MM.1S (cell line): Measurements from ENCODE around the gene CRY1.

Source experiments
- EZH2 ChIP-seq: fragments of 300-600 bp; sonication (generic); optimal IDR thresholded peaks from 2 replicates; pipeline ENCODE3; 2017; ENCODE audit warnings: low read depth, mild to moderate bottlenecking, antibody characterized with exemption, low read length, mixed read lengths
- TF ChIP-seq, protein P1 (sequence below): fragments of 300-600 bp; sonication (generic); IDR thresholded peaks from 2 replicates; pipeline ENCODE4 v1.5.1; 2016; ENCODE audit warnings: antibody characterized with exemption, low read length, mixed read lengths

DNA sequence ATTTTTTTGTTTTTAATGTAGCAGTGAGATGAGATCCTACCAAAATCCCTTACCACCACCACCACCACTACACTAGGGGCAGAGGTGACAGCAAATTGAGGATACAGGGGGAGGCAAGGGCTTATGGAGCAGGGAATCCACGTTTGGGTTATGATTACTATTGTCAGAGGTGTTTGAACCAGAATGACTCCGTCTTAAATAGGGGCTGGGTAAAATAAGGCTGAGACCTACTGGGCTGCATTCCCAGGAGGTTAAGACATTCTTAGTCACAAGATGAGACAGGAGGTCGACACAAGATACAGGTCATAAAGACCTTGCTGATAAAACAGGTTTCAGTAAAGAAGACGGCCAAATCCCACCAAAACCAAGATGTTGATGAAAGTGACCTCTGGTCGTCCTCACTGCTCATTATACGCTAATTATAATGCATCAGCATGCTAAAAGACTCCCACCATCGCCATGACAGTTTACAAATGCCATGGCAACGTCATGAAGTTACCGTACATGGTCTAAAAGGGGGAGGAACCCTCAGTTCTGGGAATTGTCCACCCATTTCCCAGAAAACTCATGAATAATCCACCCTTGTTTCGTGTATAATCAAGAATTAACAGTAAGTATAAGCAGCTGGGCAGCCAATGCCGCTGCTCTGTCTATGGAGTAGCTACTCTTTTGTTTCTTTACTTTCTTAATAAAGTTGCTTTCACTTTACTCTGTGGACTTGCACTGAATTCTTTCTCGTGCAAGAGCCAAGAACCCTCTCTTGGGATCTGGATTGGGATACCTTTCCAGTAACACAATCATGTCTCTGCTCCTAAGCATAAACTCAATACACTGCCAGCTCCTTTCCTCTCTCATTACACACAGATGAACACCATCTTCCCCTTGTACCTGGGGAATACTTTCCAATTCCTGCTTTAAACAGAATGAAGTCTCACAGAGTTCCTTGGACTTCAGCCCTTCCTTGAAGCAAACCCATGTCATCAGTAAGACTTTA is 16.7 kb upstream of the CRY1 start:
- TF ChIP-seq, protein P1, sequence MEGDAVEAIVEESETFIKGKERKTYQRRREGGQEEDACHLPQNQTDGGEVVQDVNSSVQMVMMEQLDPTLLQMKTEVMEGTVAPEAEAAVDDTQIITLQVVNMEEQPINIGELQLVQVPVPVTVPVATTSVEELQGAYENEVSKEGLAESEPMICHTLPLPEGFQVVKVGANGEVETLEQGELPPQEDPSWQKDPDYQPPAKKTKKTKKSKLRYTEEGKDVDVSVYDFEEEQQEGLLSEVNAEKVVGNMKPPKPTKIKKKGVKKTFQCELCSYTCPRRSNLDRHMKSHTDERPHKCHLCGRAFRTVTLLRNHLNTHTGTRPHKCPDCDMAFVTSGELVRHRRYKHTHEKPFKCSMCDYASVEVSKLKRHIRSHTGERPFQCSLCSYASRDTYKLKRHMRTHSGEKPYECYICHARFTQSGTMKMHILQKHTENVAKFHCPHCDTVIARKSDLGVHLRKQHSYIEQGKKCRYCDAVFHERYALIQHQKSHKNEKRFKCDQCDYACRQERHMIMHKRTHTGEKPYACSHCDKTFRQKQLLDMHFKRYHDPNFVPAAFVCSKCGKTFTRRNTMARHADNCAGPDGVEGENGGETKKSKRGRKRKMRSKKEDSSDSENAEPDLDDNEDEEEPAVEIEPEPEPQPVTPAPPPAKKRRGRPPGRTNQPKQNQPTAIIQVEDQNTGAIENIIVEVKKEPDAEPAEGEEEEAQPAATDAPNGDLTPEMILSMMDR = no peak
- TF ChIP-seq EZH2 = no peak
